Duodenal mucosa (tissue), 2 donors: Measurements from ENCODE around the gene CHPF.

Source experiments
- H3K27ac ChIP-seq: one replicate; pipeline ENCODE4 v1.7.0; 2013; ENCODE audit warnings: low read depth, low read length
- H3K27me3 ChIP-seq, 2 donors: one replicate each; pipeline ENCODE4 v1.7.0; 2013; ENCODE audit warnings: low read length in 2 of 2, control low read depth in 1 of 2; ENCODE audit not compliant: insufficient read depth in 2 of 2, control insufficient read depth in 1 of 2
- H3K36me3 ChIP-seq, 2 donors: one replicate each; pipeline ENCODE4 v1.7.0; 2013; ENCODE audit warnings: low read length in 2 of 2, control low read depth in 1 of 2; ENCODE audit not compliant: insufficient read depth in 2 of 2, control insufficient read depth in 1 of 2
- H3K4me1 ChIP-seq, 2 donors: one replicate each; pipeline ENCODE4 v1.7.0; 2013; ENCODE audit warnings: low read length in 2 of 2, control low read depth in 1 of 2; ENCODE audit not compliant: insufficient read depth in 2 of 2, control insufficient read depth in 1 of 2
- H3K4me3 ChIP-seq, 2 donors: one replicate each; pipeline ENCODE4 v1.7.0; 2013; ENCODE audit warnings: low read length in 2 of 2, low read depth in 1 of 2
- H3K9ac ChIP-seq, 2 donors: one replicate each; pipeline ENCODE4 v1.7.0; 2013; ENCODE audit warnings: low read length in 2 of 2, low read depth in 1 of 2
- H3K9me3 ChIP-seq, 2 donors: one replicate each; pipeline ENCODE4 v1.7.0; 2013; ENCODE audit warnings: low read length in 2 of 2, control low read depth in 1 of 2; ENCODE audit not compliant: control insufficient read depth in 1 of 2

CHPF gene

DNA sequence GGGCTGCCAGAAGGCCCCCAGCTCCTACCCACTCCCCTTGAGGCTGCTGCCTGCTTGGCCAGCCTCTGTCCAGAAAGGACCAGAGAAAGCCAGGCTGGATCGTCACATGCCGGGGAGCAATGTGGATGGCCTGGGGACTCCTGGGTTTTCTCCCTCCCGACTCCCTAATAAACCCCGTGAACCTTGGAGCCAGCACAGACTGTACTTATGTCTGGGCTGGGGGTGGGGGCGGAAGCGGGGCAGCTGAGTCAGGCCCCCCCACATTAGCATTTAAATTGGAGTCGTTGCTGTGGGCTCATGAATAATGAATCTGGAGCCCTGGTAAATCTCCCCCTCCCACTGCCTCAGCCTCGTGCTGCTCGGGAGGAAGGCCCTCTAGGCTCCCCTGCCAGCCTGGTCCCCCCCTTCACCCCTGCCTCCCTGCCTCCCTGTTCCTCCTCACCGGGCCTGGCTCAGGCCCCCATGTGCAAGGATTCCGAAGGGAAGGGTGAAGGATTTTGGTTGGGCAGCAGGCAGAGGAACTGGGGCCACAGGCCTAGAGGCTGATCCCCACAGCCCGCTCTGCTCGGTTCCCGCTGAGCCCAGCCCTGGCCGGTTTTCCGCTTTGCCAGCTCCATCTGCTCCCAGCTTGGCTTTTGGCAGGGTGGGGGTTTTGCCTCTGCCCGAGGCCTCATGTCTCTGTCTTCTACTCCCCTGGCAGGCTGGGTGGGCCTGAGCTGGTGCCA, 36.6 kb downstream of the CHPF start:
- Histone ChIP-seq H3K9me3 (no peaks in the 10 kb centered on the region), H3K36me3 (peaks cover 10 to 46% of the 10 kb centered on the region in 2 donors), H3K27me3 (peaks cover 8 to 17% of the 10 kb centered on the region in 2 donors), H3K4me1 (peaks cover 5 to 10% of the 10 kb centered on the region in 2 donors), H3K27ac (no peak overlapping the region), H3K4me3 (no peak overlapping the region), H3K9ac (no peak overlapping the region)

DNA sequence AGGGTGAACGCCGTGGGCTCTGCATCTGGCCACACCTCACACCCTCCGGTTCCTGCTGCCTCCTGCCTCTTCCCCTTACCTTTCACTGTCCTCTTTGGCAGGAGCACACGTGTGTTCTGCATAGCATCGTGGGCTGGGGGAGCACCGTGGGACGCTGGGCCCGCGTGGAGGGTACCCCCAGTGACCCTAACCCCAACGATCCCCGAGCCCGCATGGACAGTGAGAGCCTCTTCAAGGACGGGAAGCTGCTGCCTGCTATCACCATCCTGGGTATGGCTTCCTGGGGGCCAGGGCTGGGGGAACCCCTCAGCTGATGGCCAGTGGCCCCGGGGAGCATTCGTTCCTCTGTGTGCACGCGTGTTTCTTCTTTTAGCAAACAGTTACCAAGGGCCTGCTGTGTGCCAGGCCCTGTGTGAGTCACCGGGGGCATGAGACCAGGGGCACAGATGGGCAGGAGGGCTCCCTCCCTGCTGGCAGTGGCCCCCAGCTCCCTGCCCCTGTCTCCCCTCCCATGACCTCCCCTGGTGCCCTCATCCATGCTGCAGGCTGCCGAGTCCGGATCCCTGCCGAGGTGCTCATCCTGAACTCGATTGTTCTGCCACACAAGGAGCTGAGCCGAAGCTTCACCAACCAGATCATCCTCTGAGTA, 37.3 kb downstream of the CHPF start:
- H3K4me1 ChIP-seq, result peaks cover 5 to 10% of the 10 kb centered on the region in 2 donors
- H3K27me3 ChIP-seq, result peaks cover 4 to 12% of the 10 kb centered on the region in 2 donors
- no peak overlapping the region for H3K4me3 ChIP-seq
- no peaks in the 10 kb centered on the region for H3K9me3 ChIP-seq
- H3K9ac ChIP-seq, result no peak overlapping the region
- no peak overlapping the region for H3K27ac ChIP-seq
- peaks cover 12 to 46% of the 10 kb centered on the region in 2 donors for H3K36me3 ChIP-seq

DNA sequence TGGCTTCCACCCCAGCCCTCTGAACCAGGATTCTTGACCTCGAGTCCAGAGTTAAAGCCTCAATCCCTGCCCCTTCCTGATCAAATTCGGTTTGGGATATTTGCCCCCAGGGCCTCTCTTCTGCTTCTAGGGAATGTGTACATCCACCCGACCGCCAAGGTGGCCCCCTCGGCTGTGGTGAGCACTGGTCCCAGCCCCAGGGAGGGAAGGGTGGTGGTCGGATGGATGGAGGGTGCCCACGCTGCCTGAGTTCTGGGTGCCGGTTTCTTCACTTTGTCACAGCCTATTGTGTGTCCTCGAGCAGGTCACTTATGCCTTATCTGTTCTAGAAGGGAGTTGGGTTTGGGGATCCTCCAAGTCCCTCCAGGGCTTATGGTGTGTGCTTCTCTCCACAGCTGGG, 38.0 kb downstream of the CHPF start:
- Histone ChIP-seq H3K36me3 (peaks cover 12 to 46% of the 10 kb centered on the region in 2 donors), H3K27me3 (peaks cover 4 to 6% of the 10 kb centered on the region in 2 donors), H3K9me3 (no peaks in the 10 kb centered on the region), H3K4me3 (no peak overlapping the region), H3K27ac (no peak overlapping the region), H3K4me1 (peaks cover 5 to 10% of the 10 kb centered on the region in 2 donors), H3K9ac (no peak overlapping the region)

DNA sequence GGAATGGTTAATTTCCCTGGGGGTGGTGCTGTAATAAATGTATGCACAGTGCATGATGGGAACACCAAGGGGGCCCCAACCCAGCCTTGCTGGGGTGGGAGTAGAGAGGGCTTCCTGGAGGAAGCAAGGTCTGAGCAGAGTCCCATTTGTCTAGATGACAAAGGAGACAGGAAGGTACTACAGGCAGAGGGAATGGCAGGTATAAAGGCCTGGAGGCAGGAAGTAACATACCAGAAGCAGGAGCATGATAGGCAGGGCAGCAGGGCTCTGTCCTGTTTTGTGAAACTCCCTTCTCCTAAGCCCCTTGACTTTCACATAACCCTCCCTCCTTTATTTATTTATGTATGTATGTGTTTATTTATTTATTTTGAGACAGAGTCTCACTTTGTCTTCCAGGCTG, 41.0 kb downstream of the CHPF start:
- H3K27ac ChIP-seq, result no peak overlapping the region
- no peak overlapping the region for H3K4me3 ChIP-seq
- no peaks in the 10 kb centered on the region for H3K9me3 ChIP-seq
- peaks cover 12 to 46% of the 10 kb centered on the region in 2 donors for H3K36me3 ChIP-seq
- peaks cover 15 to 17% of the 10 kb centered on the region in 2 donors for H3K4me1 ChIP-seq
- H3K9ac ChIP-seq, result no peak overlapping the region
- peaks cover 0 to 2% of the 10 kb centered on the region in 2 donors for H3K27me3 ChIP-seq

DNA sequence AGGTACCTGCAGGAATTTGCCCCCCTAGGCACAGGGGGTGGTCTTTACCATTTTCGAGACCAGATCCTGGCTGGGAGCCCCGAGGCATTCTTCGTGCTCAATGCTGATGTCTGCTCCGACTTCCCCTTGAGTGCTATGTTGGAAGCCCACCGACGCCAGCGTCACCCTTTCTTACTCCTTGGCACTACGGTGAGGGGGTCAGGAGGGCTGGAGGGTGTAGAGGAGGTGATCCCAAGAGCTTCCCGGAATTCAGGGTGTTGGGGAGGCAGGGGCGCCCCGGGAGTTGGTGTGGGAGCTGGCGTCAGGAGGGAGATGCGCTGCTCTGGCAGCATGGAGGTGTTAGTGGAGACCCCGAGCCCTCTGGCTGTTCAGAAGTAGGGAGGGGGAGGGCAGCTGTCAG, 41.8 kb downstream of the CHPF start:
- Histone ChIP-seq H3K4me1 (peaks cover 23 to 25% of the 10 kb centered on the region in 2 donors), H3K27me3 (peaks cover 6 to 10% of the 10 kb centered on the region in 2 donors), H3K4me3 (no peak overlapping the region), H3K9me3 (no peaks in the 10 kb centered on the region), H3K9ac (no peak overlapping the region), H3K27ac (no peak overlapping the region), H3K36me3 (peaks cover 12 to 43% of the 10 kb centered on the region in 2 donors)

DNA sequence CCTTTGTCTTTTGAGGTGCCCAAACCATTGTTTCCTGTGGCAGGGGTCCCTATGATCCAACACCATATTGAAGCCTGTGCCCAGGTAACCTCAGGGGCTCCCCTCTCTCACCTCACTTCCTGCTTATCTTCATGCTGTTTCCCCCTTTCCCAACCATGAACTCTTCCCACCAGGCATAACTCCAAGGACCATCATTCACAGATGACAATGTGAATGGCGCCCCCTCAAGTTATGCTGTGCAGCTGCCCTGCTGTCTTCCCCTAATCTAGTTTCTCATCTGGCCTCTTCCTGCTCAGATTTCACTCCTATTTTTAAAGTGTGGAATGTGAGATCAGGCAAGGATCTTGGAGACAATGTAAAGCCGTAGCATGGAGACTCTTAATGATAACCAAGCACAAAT, 43.5 kb downstream of the CHPF start:
- Histone ChIP-seq H3K9me3 (no peaks in the 10 kb centered on the region), H3K4me1 (peaks cover 24 to 36% of the 10 kb centered on the region in 2 donors), H3K36me3 (peaks cover 12 to 26% of the 10 kb centered on the region in 2 donors), H3K9ac (peak overlapping the region in 1 of 2 donors; percentile 18), H3K27me3 (peaks cover 23 to 27% of the 10 kb centered on the region in 2 donors), H3K4me3 (peak overlapping the region in 1 of 2 donors; percentile 95), H3K27ac (no peak overlapping the region)

DNA sequence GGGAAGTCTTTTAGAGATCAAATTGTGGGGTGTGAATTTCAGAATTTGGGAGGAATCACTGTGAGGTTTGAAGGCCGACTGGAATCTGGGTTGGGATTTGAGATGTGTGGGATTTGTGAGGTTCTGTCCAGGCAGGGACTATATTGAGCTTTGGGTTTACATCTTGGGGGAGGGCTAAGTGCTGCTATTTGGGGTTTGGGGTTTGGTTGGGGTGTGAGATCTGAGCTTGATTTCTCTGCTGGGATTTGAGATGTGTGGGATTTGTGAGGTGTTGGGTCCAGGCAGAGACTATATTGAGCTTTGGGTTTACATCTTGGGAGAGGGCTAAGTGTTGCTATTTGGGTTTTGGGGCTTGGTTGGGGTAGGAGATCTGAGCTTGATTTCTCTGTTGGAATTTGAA, 44.1 kb downstream of the CHPF start:
- peaks cover 27 to 33% of the 10 kb centered on the region in 2 donors for H3K27me3 ChIP-seq
- peaks cover 24 to 36% of the 10 kb centered on the region in 2 donors for H3K4me1 ChIP-seq
- H3K4me3 ChIP-seq, result peak overlapping the region; percentile 84 to 95
- H3K9ac ChIP-seq, result peak overlapping the region; percentile 81 to 99
- H3K36me3 ChIP-seq, result peaks cover 9 to 20% of the 10 kb centered on the region in 2 donors
- no peak overlapping the region for H3K27ac ChIP-seq
- no peaks in the 10 kb centered on the region for H3K9me3 ChIP-seq

DNA sequence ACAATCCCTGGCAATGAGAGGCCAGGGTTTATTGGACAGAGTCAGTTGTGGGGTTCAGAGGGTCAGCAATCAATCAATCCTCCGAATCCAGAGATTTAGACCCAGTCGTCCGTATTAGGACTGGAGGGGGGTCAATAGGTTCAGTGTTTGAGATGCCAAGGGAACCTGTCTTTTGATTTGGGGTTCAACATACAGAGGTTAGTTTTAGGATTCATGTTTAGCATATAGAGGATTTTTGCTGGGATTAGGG, 44.6 kb downstream of the CHPF start:
- H3K27ac ChIP-seq, result peak overlapping the region; percentile 60
- peaks cover 32 to 38% of the 10 kb centered on the region in 2 donors for H3K27me3 ChIP-seq
- H3K9ac ChIP-seq, result peak overlapping the region; percentile 81 to 99
- H3K36me3 ChIP-seq, result peaks cover 5 to 14% of the 10 kb centered on the region in 2 donors
- H3K4me1 ChIP-seq, result peaks cover 24 to 36% of the 10 kb centered on the region in 2 donors
- no peaks in the 10 kb centered on the region for H3K9me3 ChIP-seq
- H3K4me3 ChIP-seq, result peak overlapping the region; percentile 84 to 95

DNA sequence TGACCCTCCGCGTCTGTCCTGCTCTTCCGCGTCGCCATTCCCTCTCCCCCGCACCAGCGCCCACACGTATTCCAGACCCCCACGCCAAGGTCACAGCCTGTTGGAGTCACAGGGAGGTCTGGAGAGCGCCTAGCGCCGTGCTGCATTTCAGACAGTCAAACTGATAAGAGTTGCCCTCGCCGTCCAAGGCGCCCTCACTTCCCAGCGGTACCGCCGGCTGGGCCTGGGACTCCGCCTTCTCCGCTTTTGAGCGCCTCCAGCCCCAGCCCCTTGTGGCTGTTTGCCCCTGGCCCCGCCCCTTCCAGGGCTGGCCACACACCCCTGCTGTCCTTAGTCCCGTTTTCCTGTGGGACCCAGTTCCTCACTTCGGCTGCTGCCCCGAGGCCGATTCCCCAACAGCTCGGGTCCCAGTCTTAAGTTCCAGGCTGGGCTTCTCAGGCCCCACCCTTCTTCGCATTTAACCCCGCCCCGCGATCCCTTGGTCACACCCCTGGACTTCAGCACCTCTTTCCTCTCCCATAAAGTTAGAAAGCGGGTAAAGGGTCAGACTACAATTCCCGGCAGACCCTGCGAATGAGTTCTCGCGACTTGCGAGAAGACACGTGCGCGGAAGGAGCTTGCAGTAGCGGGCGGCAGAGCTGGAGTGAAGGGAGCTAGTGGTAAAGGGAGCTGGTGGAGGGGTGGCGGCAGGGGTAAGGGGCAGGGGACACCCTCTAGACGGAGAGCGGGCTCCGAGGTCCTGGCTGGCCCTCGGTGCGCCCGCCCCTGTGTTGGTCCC, 45.1 kb downstream of the CHPF start, which contains the start of gene GMPPA:
Gene GMPPA, plus strand, starts transcription at position 612 of the 778 bp plus-strand sequence. CDS start 1,085 bp downstream, outside the sequence.
- H3K27me3 ChIP-seq, result peaks cover 36 to 43% of the 10 kb centered on the region in 2 donors
- H3K27ac ChIP-seq, result peak within 1 kb of the TSS; percentile 88

More for the DNA sequence above, 45.1 kb downstream of the CHPF start, which contains the start of gene GMPPA:
- peak within 1 kb of the TSS; percentile 84 to 95 for H3K4me3 ChIP-seq
- H3K36me3 ChIP-seq, result peaks cover 4 to 9% of the 10 kb centered on the region in 2 donors
- H3K9me3 ChIP-seq, result no peaks in the 10 kb centered on the region
- H3K4me1 ChIP-seq, result peaks cover 24 to 36% of the 10 kb centered on the region in 2 donors
- H3K9ac ChIP-seq, result peak within 1 kb of the TSS; percentile 86 to 99
